Ishikawa (cell line): Measurements from ENCODE around the gene UGT1A9.

Experiments
- CEBPB ChIP-seq: IDR thresholded peaks from 2 replicates; pipeline ENCODE4 v1.6.1; 2012
- CREB1 ChIP-seq: IDR thresholded peaks from 2 replicates; pipeline ENCODE4 v1.6.1; 2012; ENCODE audit warnings: low read depth
- EGR1 ChIP-seq: IDR thresholded peaks from 2 replicates; pipeline ENCODE4 v1.6.1; 2012
- EP300 ChIP-seq: IDR thresholded peaks from 2 replicates; pipeline ENCODE4 v1.6.1; 2012; ENCODE audit warnings: borderline replicate concordance
- FOXM1 ChIP-seq: IDR thresholded peaks from 2 replicates; pipeline ENCODE4 v1.6.1; 2012; ENCODE audit warnings: low read depth, borderline replicate concordance
- MAX ChIP-seq: IDR thresholded peaks from 2 replicates; pipeline ENCODE4 v1.6.1; 2012
- NFIC ChIP-seq: IDR thresholded peaks from 2 replicates; pipeline ENCODE4 v1.6.1; 2012
- RAD21 ChIP-seq: IDR thresholded peaks from 2 replicates; pipeline ENCODE4 v1.6.1; 2012; ENCODE audit warnings: low read depth
- REST ChIP-seq: IDR thresholded peaks from 2 replicates; pipeline ENCODE4 v1.6.1; 2012; ENCODE audit warnings: low read depth, mild to moderate bottlenecking
- TAF1 ChIP-seq: IDR thresholded peaks from 2 replicates; pipeline ENCODE4 v1.6.1; 2012; ENCODE audit warnings: low read depth, mild to moderate bottlenecking
- TCF12 ChIP-seq: IDR thresholded peaks from 2 replicates; pipeline ENCODE4 v1.6.1; 2012; ENCODE audit warnings: low read depth
- TEAD4 ChIP-seq: IDR thresholded peaks from 2 replicates; pipeline ENCODE4 v1.6.1; 2012
- USF1 ChIP-seq: IDR thresholded peaks from 2 replicates; pipeline ENCODE4 v1.6.1; 2012
- YY1 ChIP-seq: IDR thresholded peaks from 2 replicates; pipeline ENCODE4 v1.6.1; 2012; ENCODE audit warnings: low read depth
- ZBTB7A ChIP-seq: IDR thresholded peaks from 2 replicates; pipeline ENCODE4 v1.6.1; 2012; ENCODE audit warnings: low read depth

The UGT1A9 gene

GRCh38 chr2:233769260-233769659, 97.6 kb downstream of the UGT1A9 start:
- no peak for TF ChIP-seq TCF12

GRCh38 chr2:233772153-233772552, 100.5 kb downstream of the UGT1A9 start:
- TF ChIP-seq NFIC (no peak), REST (no peak), ZBTB7A (no peak), EP300 (no peak), TAF1 (no peak), USF1 (no peak), CREB1 (no peak), FOXM1 (no peak), YY1 (no peak), TEAD4 (no peak), CEBPB (no peak)

GRCh38 chr2:233772583-233772982, 100.9 kb downstream of the UGT1A9 start:
- TF ChIP-seq CREB1 = no peak
- no peak for TF ChIP-seq USF1

- TF ChIP-seq NFIC = no peak
- no peak for TF ChIP-seq FOXM1
- no peak for TF ChIP-seq TAF1
- TF ChIP-seq ZBTB7A = no peak
- TF ChIP-seq USF1 = no peak
- TF ChIP-seq RAD21 = no peak
- no peak for TF ChIP-seq MAX
- no peak for TF ChIP-seq EP300
- TF ChIP-seq REST = no peak
- no peak for TF ChIP-seq TEAD4
- no peak for TF ChIP-seq CREB1
- no peak for TF ChIP-seq YY1
Measured at GRCh38 chr2:233773854-233774253, 102.2 kb downstream of the UGT1A9 start.

GRCh38 chr2:233775414-233775813, 103.7 kb downstream of the UGT1A9 start:
- TF ChIP-seq TEAD4 = no peak
- TF ChIP-seq USF1 = no peak
- TF ChIP-seq CEBPB = no peak
- no peak for TF ChIP-seq REST
- no peak for TF ChIP-seq NFIC
- TF ChIP-seq TCF12 = no peak
- TF ChIP-seq TAF1 = no peak
- TF ChIP-seq EGR1 = no peak
- no peak for TF ChIP-seq YY1
- TF ChIP-seq RAD21 = no peak
- no peak for TF ChIP-seq CREB1
- no peak for TF ChIP-seq ZBTB7A
- TF ChIP-seq EP300 = no peak
- no peak for TF ChIP-seq MAX
- no peak for TF ChIP-seq FOXM1
